Measurements from ENCODE around the gene YES1.
A peak's percentile ranks its signal among the peaks of the same experiment; 100 is the strongest.

The YES1 gene

DNA sequence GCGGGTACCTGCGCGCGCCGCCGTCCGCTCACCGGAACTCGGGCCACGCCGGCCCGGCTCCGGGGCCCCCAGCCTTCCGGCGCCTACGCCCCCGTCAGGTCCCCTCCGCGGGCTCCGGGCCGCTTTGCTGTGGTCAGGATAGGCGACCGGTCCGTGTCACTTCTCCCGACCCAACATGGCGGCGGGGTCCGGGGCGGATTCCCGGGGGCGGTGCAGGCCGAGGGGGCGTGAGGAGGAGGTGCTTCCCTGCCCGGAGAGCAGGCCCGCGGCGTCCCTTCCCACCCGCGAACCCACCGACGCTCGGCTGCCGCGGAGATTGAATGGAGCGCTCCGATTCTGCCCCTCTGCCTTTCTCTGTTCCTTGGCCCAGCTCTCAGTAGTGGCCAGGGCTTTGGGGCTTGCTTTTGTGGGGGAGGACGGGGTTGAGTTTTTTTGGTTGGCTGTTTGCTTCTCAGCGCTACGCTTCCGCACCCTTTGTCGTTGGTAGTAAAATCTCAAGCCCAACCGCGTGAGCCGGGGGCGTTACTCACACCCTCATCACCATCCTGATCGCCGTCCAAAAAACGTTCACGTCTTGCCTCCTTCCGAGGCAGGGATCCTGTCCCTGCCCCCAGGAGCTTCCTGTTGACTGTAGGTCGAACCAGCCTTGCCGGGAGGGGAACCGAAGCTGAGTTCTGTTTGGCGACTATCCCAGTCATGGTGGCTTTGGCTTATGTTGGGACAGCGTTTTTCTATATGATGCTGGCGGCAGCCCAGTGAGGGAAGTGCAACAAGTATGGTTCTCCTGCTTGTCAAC lies 532 bp upstream of the YES1 start (continued):
- no peak for TF ChIP-seq SETDB1 (IDR thresholded peaks at IDR 0.05; ENCODE audit: insufficient read length, low read length)
- no peak for TF ChIP-seq ZNF23 (tag by site-specific recombination; IDR thresholded peaks at IDR 0.05; ENCODE audit: borderline replicate concordance)
- TF ChIP-seq YY2 (tag by site-specific recombination; IDR thresholded peaks at IDR 0.05): no peak
- TF ChIP-seq ZNF777 (tag by site-specific recombination; IDR thresholded peaks at IDR 0.05; ENCODE audit: borderline replicate concordance): peak; percentile 45; the same call in 1 of the 2 replicates
- TF ChIP-seq, protein P1, sequence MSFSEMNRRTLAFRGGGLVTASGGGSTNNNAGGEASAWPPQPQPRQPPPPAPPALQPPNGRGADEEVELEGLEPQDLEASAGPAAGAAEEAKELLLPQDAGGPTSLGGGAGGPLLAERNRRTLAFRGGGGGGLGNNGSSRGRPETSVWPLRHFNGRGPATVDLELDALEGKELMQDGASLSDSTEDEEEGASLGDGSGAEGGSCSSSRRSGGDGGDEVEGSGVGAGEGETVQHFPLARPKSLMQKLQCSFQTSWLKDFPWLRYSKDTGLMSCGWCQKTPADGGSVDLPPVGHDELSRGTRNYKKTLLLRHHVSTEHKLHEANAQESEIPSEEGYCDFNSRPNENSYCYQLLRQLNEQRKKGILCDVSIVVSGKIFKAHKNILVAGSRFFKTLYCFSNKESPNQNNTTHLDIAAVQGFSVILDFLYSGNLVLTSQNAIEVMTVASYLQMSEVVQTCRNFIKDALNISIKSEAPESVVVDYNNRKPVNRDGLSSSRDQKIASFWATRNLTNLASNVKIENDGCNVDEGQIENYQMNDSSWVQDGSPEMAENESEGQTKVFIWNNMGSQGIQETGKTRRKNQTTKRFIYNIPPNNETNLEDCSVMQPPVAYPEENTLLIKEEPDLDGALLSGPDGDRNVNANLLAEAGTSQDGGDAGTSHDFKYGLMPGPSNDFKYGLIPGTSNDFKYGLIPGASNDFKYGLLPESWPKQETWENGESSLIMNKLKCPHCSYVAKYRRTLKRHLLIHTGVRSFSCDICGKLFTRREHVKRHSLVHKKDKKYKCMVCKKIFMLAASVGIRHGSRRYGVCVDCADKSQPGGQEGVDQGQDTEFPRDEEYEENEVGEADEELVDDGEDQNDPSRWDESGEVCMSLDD (tag by site-specific recombination; IDR thresholded peaks at IDR 0.05): 0 out of 2 replicates have a peak, but pooled peaks have one; percentile 35
- TF ChIP-seq ZNF18 (tag by site-specific recombination; IDR thresholded peaks at IDR 0.05): no peak
- no peak for TF ChIP-seq ZNF10 (tag by site-specific recombination; IDR thresholded peaks at IDR 0.05)
- TF ChIP-seq GLIS1 (tag by site-specific recombination; IDR thresholded peaks at IDR 0.05): peak; percentile 87
- peak; percentile 88; the same call in 1 of the 2 replicates for TF ChIP-seq GLIS2 (tag by site-specific recombination; IDR thresholded peaks at IDR 0.05)
- no peak for TF ChIP-seq ZNF626 (tag by site-specific recombination; IDR thresholded peaks at IDR 0.05)
- peak; percentile 97 for TF ChIP-seq SP3 (tag by site-specific recombination; IDR thresholded peaks at IDR 0.05)
- TF ChIP-seq ZBTB21 (tag by site-specific recombination; IDR thresholded peaks at IDR 0.05): no peak
- no peak; the same call in 1 of the 2 replicates for TF ChIP-seq ZNF660 (tag by site-specific recombination; IDR thresholded peaks at IDR 0.05)
- TF ChIP-seq ZNF37A (tag by site-specific recombination; IDR thresholded peaks at IDR 0.05): no peak
- TF ChIP-seq MEIS1 (CRISPR knock-in tag; IDR thresholded peaks at IDR 0.05; ENCODE audit: borderline replicate concordance): no peak
- peak; percentile 95 for TF ChIP-seq ZFHX2 (tag by site-specific recombination; conservative IDR thresholded peaks at IDR 0.05)
- TF ChIP-seq KLF17 (tag by site-specific recombination; IDR thresholded peaks at IDR 0.05): no peak
- TF ChIP-seq PATZ1 (tag by site-specific recombination; IDR thresholded peaks at IDR 0.05): peak; percentile 81
- TF ChIP-seq, protein P2, sequence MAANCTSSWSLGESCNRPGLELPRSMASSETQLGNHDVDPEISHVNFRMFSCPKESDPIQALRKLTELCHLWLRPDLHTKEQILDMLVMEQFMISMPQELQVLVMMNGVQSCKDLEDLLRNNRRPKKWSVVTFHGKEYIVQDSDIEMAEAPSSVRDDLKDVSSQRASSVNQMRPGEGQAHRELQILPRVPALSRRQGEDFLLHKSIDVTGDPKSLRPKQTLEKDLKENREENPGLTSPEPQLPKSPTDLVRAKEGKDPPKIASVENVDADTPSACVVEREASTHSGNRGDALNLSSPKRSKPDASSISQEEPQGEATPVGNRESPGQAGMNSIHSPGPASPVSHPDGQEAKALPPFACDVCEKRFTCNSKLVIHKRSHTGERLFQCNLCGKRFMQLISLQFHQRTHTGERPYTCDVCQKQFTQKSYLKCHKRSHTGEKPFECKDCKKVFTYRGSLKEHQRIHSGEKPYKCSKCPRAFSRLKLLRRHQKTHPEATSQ (tag by site-specific recombination; IDR thresholded peaks at IDR 0.05): no peak
- no peak for TF ChIP-seq ZNF19 (tag by site-specific recombination; IDR thresholded peaks at IDR 0.05; ENCODE audit: low read depth)
- TF ChIP-seq ZNF174 (tag by site-specific recombination; IDR thresholded peaks at IDR 0.05): no peak
- TF ChIP-seq FEZF1 (tag by site-specific recombination; IDR thresholded peaks at IDR 0.05): no peak
- TF ChIP-seq ZNF488 (tag by site-specific recombination; IDR thresholded peaks at IDR 0.05): no peak
- TF ChIP-seq ZNF76 (tag by site-specific recombination; IDR thresholded peaks at IDR 0.05; ENCODE audit: borderline replicate concordance, low read depth): no peak
- TF ChIP-seq IKZF3 (tag by site-specific recombination; IDR thresholded peaks at IDR 0.05): no peak
- no peak for TF ChIP-seq PRDM4 (tag by site-specific recombination; IDR thresholded peaks at IDR 0.05)
- TF ChIP-seq ZNF391 (tag by site-specific recombination; IDR thresholded peaks at IDR 0.05; ENCODE audit: borderline replicate concordance, low read depth): no peak
